H1 (cell line): ENCODE results near the gene CRADD. TPM values are rescaled to one million over a fixed set of nuclear protein-coding genes. Genes with fewer than 3 reads are reported as not detected.

Experiments used
- CTCF ChIA-PET: fragments of 300-600 bp; sonication (Branson Sonifier 250); formaldehyde crosslinking; loops from one replicate; lab custom pipeline; 2021; ENCODE audit not compliant: partially characterized antibody; lab: Charles Lee
- POLR2A ChIA-PET: fragments of 300-600 bp; sonication (Branson Sonifier 250); formaldehyde crosslinking; loops from one replicate; lab custom pipeline; 2021; ENCODE audit warnings: inconsistent platforms; ENCODE audit not compliant: partially characterized antibody; lab: Charles Lee
- DNase-seq, 2 experiments: peaks; one replicate each; pipeline versions ENCODE4 v3.0.0 to v3.0.0-alpha.2; 2010 to 2022; ENCODE audit warnings: low spot score in 2 of 2, low read depth in 1 of 2, mixed read lengths in 1 of 2
- FAIRE-seq: peaks from 2 replicates; lab custom pipeline; 2011; peaks lifted over from hg19 to GRCh38; lab: Jason Lieb, UNC
- H2AFZ ChIP-seq: 2 replicates; pipeline ENCODE4 v1.8.1; 2012; ENCODE audit warnings: low read length, inconsistent platforms
- H2AK5ac ChIP-seq: 2 replicates; pipeline ENCODE4 v1.6.1; 2013; ENCODE audit warnings: low read depth, low read length
- H2BK120ac ChIP-seq: replicated peaks from 2 replicates; pipeline ENCODE3; 2013; ENCODE audit warnings: low read depth, low read length, inconsistent platforms
- H2BK12ac ChIP-seq: 2 replicates; pipeline ENCODE4 v1.6.1; 2013; ENCODE audit warnings: low read depth, low read length
- H2BK15ac ChIP-seq: 2 replicates; pipeline ENCODE4 v1.6.1; 2013; ENCODE audit warnings: low read length
- H2BK20ac ChIP-seq: 2 replicates; pipeline ENCODE4 v1.6.1; 2013; ENCODE audit warnings: low read length
- H2BK5ac ChIP-seq: 2 replicates; pipeline ENCODE4 v1.6.1; 2013; ENCODE audit warnings: low read depth, low read length
- H3K14ac ChIP-seq: 2 replicates; pipeline ENCODE4 v1.6.1; 2013; ENCODE audit warnings: inconsistent platforms; ENCODE audit not compliant: insufficient read length
- H3K18ac ChIP-seq: 2 replicates; pipeline ENCODE4 v1.6.1; 2013; ENCODE audit warnings: low read length; ENCODE audit errors: extremely low read depth
- H3K23ac ChIP-seq: 2 replicates; pipeline ENCODE4 v1.6.1; 2013; ENCODE audit warnings: inconsistent platforms; ENCODE audit not compliant: insufficient read length
- H3K23me2 ChIP-seq: 2 replicates; pipeline ENCODE4 v1.6.1; 2013; ENCODE audit warnings: low read depth, low read length
- H3K27ac ChIP-seq: 2 replicates; pipeline ENCODE4 v1.6.1; 2011; ENCODE audit warnings: low read depth, low read length, inconsistent platforms
- H3K27me3 ChIP-seq, 4 experiments: replicated peaks in 1 of 4; 1 replicate in 1 of 4; 2 replicates in 3 of 4; pipeline versions ENCODE4 v1.6.1 to v1.8.1; 2011 to 2013; ENCODE audit warnings: low read length in 3 of 4, mild to moderate bottlenecking in 3 of 4, inconsistent platforms in 2 of 4, mixed read lengths in 2 of 4, moderate library complexity in 1 of 4; ENCODE audit not compliant: control insufficient read depth in 3 of 4, insufficient read depth in 3 of 4; ENCODE audit errors: extremely low read depth in 1 of 4
- H3K36me3 ChIP-seq, 4 experiments: 2 replicates each; pipeline versions ENCODE4 v1.6.1 to v1.8.1; 2011 to 2013; ENCODE audit warnings: mild to moderate bottlenecking in 4 of 4, low read length in 3 of 4, moderate library complexity in 2 of 4, control low read depth in 1 of 4, inconsistent platforms in 1 of 4; ENCODE audit not compliant: insufficient read depth in 4 of 4, control insufficient read depth in 2 of 4
- H3K4ac ChIP-seq: replicated peaks from 2 replicates; pipeline ENCODE3; 2013; ENCODE audit warnings: low read length, low read depth, mixed read lengths, inconsistent platforms; ENCODE audit not compliant: insufficient read length
- H3K4me1 ChIP-seq, 4 experiments: replicated peaks in 1 of 4; 1 replicate in 1 of 4; 2 replicates in 3 of 4; pipeline versions ENCODE4 v1.6.1 to v1.8.1; 2011 to 2013; ENCODE audit warnings: low read length in 3 of 4, inconsistent platforms in 2 of 4, mixed read lengths in 1 of 4; ENCODE audit not compliant: insufficient read depth in 4 of 4, control insufficient read depth in 3 of 4
- H3K4me2 ChIP-seq, 2 experiments: 2 replicates each; pipeline versions ENCODE4 v1.6.1 to v1.8.1; 2011 to 2013; ENCODE audit warnings: low read depth in 2 of 2, low read length in 2 of 2, control low read depth in 1 of 2, inconsistent platforms in 1 of 2, mild to moderate bottlenecking in 1 of 2; ENCODE audit not compliant: insufficient read depth in 1 of 2
- H3K4me3 ChIP-seq, 4 experiments: fragments of 200-600, 300-600 bp in 1 of 4; sonication (generic), shearing (Covaris generic), sonication (Bioruptor Twin) in 1 of 4; 2 replicates each; pipeline versions ENCODE4 v1.5.1 to v1.8.1; 2011 to 2016; ENCODE audit warnings: low read length in 4 of 4, low read depth in 3 of 4, control low read depth in 2 of 4, inconsistent platforms in 2 of 4, mild to moderate bottlenecking in 2 of 4, mixed read lengths in 1 of 4, moderate library complexity in 1 of 4; ENCODE audit not compliant: insufficient read depth in 2 of 4; ENCODE audit errors: extremely low read depth in 1 of 4
- H3K56ac ChIP-seq: replicated peaks from 2 replicates; pipeline ENCODE3; 2013; ENCODE audit warnings: low read depth, mild to moderate bottlenecking, mixed read lengths, low read length, inconsistent platforms; ENCODE audit not compliant: insufficient read length
- H3K79me1 ChIP-seq: 2 replicates; pipeline ENCODE4 v1.6.1; 2013; ENCODE audit warnings: low read depth, low read length, control low read depth
- H3K79me2 ChIP-seq, 2 experiments: 2 replicates each; pipeline versions ENCODE4 v1.6.1 to v1.8.1; 2012 to 2013; ENCODE audit warnings: low read length in 2 of 2, mild to moderate bottlenecking in 2 of 2, inconsistent platforms in 1 of 2; ENCODE audit not compliant: insufficient read depth in 2 of 2, control insufficient read depth in 1 of 2
- H3K9ac ChIP-seq, 4 experiments: replicated peaks in 1 of 4; 1 replicate in 1 of 4; 2 replicates in 3 of 4; pipeline versions ENCODE4 v1.6.1 to v1.8.1; 2011 to 2013; ENCODE audit warnings: low read depth in 3 of 4, low read length in 3 of 4, control low read depth in 2 of 4, mild to moderate bottlenecking in 2 of 4, moderate library complexity in 2 of 4, inconsistent platforms in 1 of 4; ENCODE audit errors: extremely low read depth in 1 of 4
- H3K9me3 ChIP-seq, 2 experiments: 2 replicates each; pipeline versions ENCODE4 v1.6.1 to v1.8.1; 2012 to 2013; ENCODE audit warnings: mild to moderate bottlenecking in 2 of 2, moderate library complexity in 2 of 2, control low read depth in 1 of 2, inconsistent platforms in 1 of 2, low read depth in 1 of 2, low read length in 1 of 2, mixed read lengths in 1 of 2; ENCODE audit not compliant: insufficient read depth in 2 of 2
- H4K20me1 ChIP-seq, 2 experiments: replicated peaks in 1 of 2; 2 replicates each; pipeline versions ENCODE3 to v1.8.1; 2011 to 2013; ENCODE audit warnings: inconsistent platforms in 2 of 2, low read length in 2 of 2, mild to moderate bottlenecking in 1 of 2; ENCODE audit not compliant: insufficient read depth in 2 of 2, control insufficient read depth in 1 of 2
- H4K5ac ChIP-seq: 2 replicates; pipeline ENCODE4 v1.6.1; 2013; ENCODE audit warnings: low read length, low read depth, mixed read lengths, inconsistent platforms; ENCODE audit not compliant: insufficient read length
- H4K8ac ChIP-seq: 2 replicates; pipeline ENCODE4 v1.8.0; 2013; ENCODE audit warnings: mild to moderate bottlenecking, moderate library complexity, low read length, inconsistent platforms; ENCODE audit not compliant: insufficient read depth; ENCODE audit errors: extremely low read depth
- H4K91ac ChIP-seq: replicated peaks from 2 replicates; pipeline ENCODE3; 2013; ENCODE audit warnings: low read length, mixed read lengths, inconsistent platforms; ENCODE audit not compliant: insufficient read length
- BCL11A ChIP-seq, 2 experiments: IDR thresholded peaks; one replicate each; pipeline ENCODE4 v1.6.1; 2011; ENCODE audit warnings: low read depth in 2 of 2, low read length in 2 of 2, mild to moderate bottlenecking in 2 of 2
- POU5F1 ChIP-seq: IDR thresholded peaks from 2 replicates; pipeline ENCODE4 v1.6.1; 2011; ENCODE audit warnings: low read depth, mild to moderate bottlenecking, low read length, moderate library complexity
- SIRT6 ChIP-seq: IDR thresholded peaks from one replicate; pipeline ENCODE4 v1.7.1; 2012; ENCODE audit warnings: low read length, inconsistent platforms
- WGBS, 2 experiments: shearing (Covaris generic) in 1 of 2; methylation state at CpG; one replicate each; pipeline versions ENCODE4 v1.1.6 to v1.1.7; 2013 to 2015; ENCODE audit warnings: low lambda C conversion rate in 2 of 2, mixed read lengths in 2 of 2, inconsistent platforms in 1 of 2, low coverage in 1 of 2, missing lambda C conversion rate in 1 of 2; ENCODE audit not compliant: insufficient replicate concordance in 2 of 2, insufficient coverage in 1 of 2, insufficient read length in 1 of 2; ENCODE audit errors: extremely low coverage in 1 of 2, missing lambda C conversion rate in 1 of 2; 5-methylcytosine and 5-hydroxymethylcytosine counted together
- polyA plus RNA-seq, 7 experiments: library from polyadenylated mRNA; depleted of rRNA in 3 of 7; stranded (reverse) in 5 of 7; unstranded in 2 of 7; fragments of >200 nt in 5 of 7; fragments of 200-250 nt in 2 of 7; gene quantifications; 1 replicate in 5 of 7; 2 replicates in 1 of 7; 4 replicates in 1 of 7; pipeline versions ENCODE4 v1.2.1 to v1.2.3, GENCODE V29; 2011 to 2013; ENCODE audit warnings: missing spikeins in 2 of 7, mixed read lengths in 2 of 7
- total RNA-seq: library from RNA; stranded (reverse); fragmentation: NEBNext Ultra II Directional; extraction: Animal tissue kit (Norgen Biotek cat#: 25700); gene quantifications from 2 replicates; pipeline ENCODE4 v1.2.1, GENCODE V29; 2021

Gene CRADD
- total and polyA plus RNA-seq, 2 of the 8 experiments (the other 6 are each of a cell fraction or from before 2014, with no cell fraction given) = 8.1 to 15.4 TPM

- Histone ChIP-seq H2BK12ac (no peak overlapping the region), H3K18ac (no peak overlapping the region), H2AK5ac (no peak overlapping the region), H3K9me3 (no peaks in the 10 kb centered on the region), H3K4me3 (no peak overlapping the region), H3K9ac (no peak overlapping the region), H2BK5ac (no peak overlapping the region), H3K27me3 (no peaks in the 10 kb centered on the region; a peak in 1 of 7 replicates), H3K27ac (no peak overlapping the region), H4K5ac (no peak overlapping the region), H2BK20ac (no peak overlapping the region), H2AFZ (no peak overlapping the region), H3K56ac (no peak overlapping the region), H3K36me3 (no peaks in the 10 kb centered on the region), H2BK120ac (no peak overlapping the region), H3K23me2 (no peaks in the 10 kb centered on the region), H3K4ac (no peak overlapping the region), H3K79me1 (no peaks in the 10 kb centered on the region), H4K8ac (no peak overlapping the region), H3K4me2 (no peak overlapping the region), H4K91ac (no peak overlapping the region), H3K79me2 (no peaks in the 10 kb centered on the region), H3K23ac (no peak overlapping the region), H2BK15ac (no peak overlapping the region), H3K4me1 (no peaks in the 10 kb centered on the region), H3K14ac (no peak overlapping the region), H4K20me1 (no peaks in the 10 kb centered on the region)
- CTCF ChIA-PET = interaction anchor here (1.3 to 2.4 kb wide), 4 partner anchors 8 to 270 kb away, joined by 4 to 7 read pairs (median 5); no protein-coding TSS in a partner anchor
- 91% methylated on average over 5 of the region's 5 CpGs; no CpG with 5 or more reads in 1 of the 2 experiments for WGBS, 2 experiments
- TF ChIP-seq SIRT6 (no peak), POU5F1 (no peak), BCL11A (IDR thresholded peaks at IDR 0.05; ENCODE audit: low read depth in 2 of 2, low read length in 2 of 2) (no peak)
- FAIRE-seq = no peak
- POLR2A ChIA-PET = no interaction called here
- no peak for DNase-seq
These were observed 154.2 kb downstream of the CRADD start for GRCh38 chr12:93831374-93831773.
